H9 (cell line): ENCODE data around the gene HHAT. TPM values are rescaled to one million over a fixed set of nuclear protein-coding genes. Genes with fewer than 3 reads are reported as not detected.

ENCODE experiments used
- DNase-seq: peaks from one replicate; pipeline ENCODE4 v3.0.0-alpha.2; 2017
- H2AFZ ChIP-seq: one replicate; pipeline ENCODE4 v1.6.1; 2013; ENCODE audit warnings: mild to moderate bottlenecking, low read length, control low read depth, moderate library complexity
- H2AK5ac ChIP-seq: 2 replicates; pipeline ENCODE4 v1.6.1; 2013; ENCODE audit warnings: low read length, control low read depth, mixed read lengths; ENCODE audit not compliant: insufficient read length
- H2BK120ac ChIP-seq: one replicate; pipeline ENCODE4 v1.6.1; 2013; ENCODE audit warnings: low read depth, mild to moderate bottlenecking, low read length, control low read depth, inconsistent platforms; ENCODE audit not compliant: poor library complexity, severe bottlenecking
- H2BK12ac ChIP-seq: 2 replicates; pipeline ENCODE4 v1.6.1; 2013; ENCODE audit warnings: low read length, control low read depth, mixed read lengths, low read depth; ENCODE audit not compliant: insufficient read length
- H2BK15ac ChIP-seq: 2 replicates; pipeline ENCODE4 v1.6.1; 2013; ENCODE audit warnings: low read depth, low read length, control low read depth
- H2BK20ac ChIP-seq: one replicate; pipeline ENCODE4 v1.6.1; 2013; ENCODE audit warnings: low read depth, mild to moderate bottlenecking, low read length, control low read depth, inconsistent platforms; ENCODE audit not compliant: poor library complexity, severe bottlenecking
- H2BK5ac ChIP-seq: 2 replicates; pipeline ENCODE4 v1.6.1; 2013; ENCODE audit warnings: low read length, control low read depth, mixed read lengths; ENCODE audit not compliant: insufficient read length
- H3K14ac ChIP-seq: 2 replicates; pipeline ENCODE4 v1.6.1; 2013; ENCODE audit warnings: low read length, control low read depth; ENCODE audit not compliant: insufficient read depth
- H3K18ac ChIP-seq: 2 replicates; pipeline ENCODE4 v1.6.1; 2013; ENCODE audit warnings: low read depth, mild to moderate bottlenecking, mixed read lengths, low read length, control low read depth; ENCODE audit not compliant: insufficient read length
- H3K23ac ChIP-seq: 2 replicates; pipeline ENCODE4 v1.6.1; 2013; ENCODE audit warnings: low read length, control low read depth, mixed read lengths, low read depth; ENCODE audit not compliant: insufficient read length
- H3K23me2 ChIP-seq: 2 replicates; pipeline ENCODE4 v1.6.1; 2013; ENCODE audit warnings: low read depth, mild to moderate bottlenecking, mixed read lengths, low read length, control low read depth; ENCODE audit not compliant: insufficient read length, poor library complexity, severe bottlenecking
- H3K27ac ChIP-seq: 2 replicates; pipeline ENCODE4 v1.5.1; 2013; ENCODE audit warnings: low read length, control low read depth, mixed read lengths, low read depth; ENCODE audit not compliant: insufficient read length
- H3K27me3 ChIP-seq: 2 replicates; pipeline ENCODE4 v1.6.1; 2013; ENCODE audit warnings: low read length, control low read depth, inconsistent platforms; ENCODE audit not compliant: insufficient read depth
- H3K4ac ChIP-seq: 2 replicates; pipeline ENCODE4 v1.6.1; 2013; ENCODE audit warnings: low read depth, mild to moderate bottlenecking, control low read depth, inconsistent platforms, low read length, moderate library complexity
- H3K4me1 ChIP-seq: 2 replicates; pipeline ENCODE4 v1.6.1; 2013; ENCODE audit warnings: low read length, control low read depth, inconsistent platforms; ENCODE audit not compliant: insufficient read depth
- H3K4me2 ChIP-seq: 2 replicates; pipeline ENCODE4 v1.6.1; 2013; ENCODE audit warnings: low read length, control low read depth, mixed read lengths; ENCODE audit not compliant: insufficient read length, insufficient read depth
- H3K56ac ChIP-seq: 2 replicates; pipeline ENCODE4 v1.6.1; 2013; ENCODE audit warnings: low read depth, mild to moderate bottlenecking, mixed read lengths, low read length, control low read depth; ENCODE audit not compliant: insufficient read length
- H3K79me1 ChIP-seq: 2 replicates; pipeline ENCODE4 v1.6.1; 2013; ENCODE audit warnings: low read depth, mild to moderate bottlenecking, moderate library complexity, low read length, control low read depth, inconsistent platforms; ENCODE audit not compliant: insufficient read depth, poor library complexity, severe bottlenecking
- H3K79me2 ChIP-seq: 2 replicates; pipeline ENCODE4 v1.6.1; 2013; ENCODE audit warnings: low read length, control low read depth, inconsistent platforms; ENCODE audit not compliant: insufficient read depth
- H3K9ac ChIP-seq: 2 replicates; pipeline ENCODE4 v1.6.1; 2013; ENCODE audit warnings: low read length, control low read depth, mixed read lengths; ENCODE audit not compliant: insufficient read length; ENCODE audit errors: extremely low read depth
- H3K9me3 ChIP-seq: one replicate; pipeline ENCODE4 v1.6.1; 2013; ENCODE audit warnings: low read depth, low read length, inconsistent platforms; ENCODE audit not compliant: control insufficient read depth
- H3T11ph ChIP-seq: one replicate; pipeline ENCODE4 v1.6.1; 2013; ENCODE audit warnings: mild to moderate bottlenecking, low read length, control low read depth, inconsistent platforms
- H4K20me1 ChIP-seq: one replicate; pipeline ENCODE4 v1.6.1; 2013; ENCODE audit not compliant: control insufficient read depth, insufficient read length, insufficient read depth
- H4K5ac ChIP-seq: 2 replicates; pipeline ENCODE4 v1.6.1; 2013; ENCODE audit warnings: low read depth, mild to moderate bottlenecking, mixed read lengths, low read length, control low read depth; ENCODE audit not compliant: insufficient read length
- H4K8ac ChIP-seq: replicated peaks from 2 replicates; pipeline ENCODE4 v1.6.1; 2013; ENCODE audit warnings: low read length, control low read depth, mixed read lengths, low read depth; ENCODE audit not compliant: insufficient read length
- H4K91ac ChIP-seq: 2 replicates; pipeline ENCODE4 v1.6.1; 2013; ENCODE audit warnings: low read depth, mild to moderate bottlenecking, moderate library complexity, mixed read lengths, low read length, control low read depth; ENCODE audit not compliant: insufficient read length
- H3K27ac Mint-ChIP-seq, 3 experiments: 2 replicates in 2 of 3; 3 replicates in 1 of 3; pipeline ENCODE4 v1.8.0; 2020 to 2021; ENCODE audit warnings: mixed read lengths in 3 of 3, mild to moderate bottlenecking in 1 of 3, moderate library complexity in 1 of 3
- H3K27me3 Mint-ChIP-seq: 2 replicates; pipeline ENCODE4 v1.8.0; 2021; ENCODE audit warnings: low read depth, mild to moderate bottlenecking, moderate library complexity, mixed read lengths
- H3K36me3 Mint-ChIP-seq, 3 experiments: 2 replicates in 2 of 3; 3 replicates in 1 of 3; pipeline ENCODE4 v1.8.0; 2020 to 2021; ENCODE audit warnings: low read depth in 3 of 3, mixed read lengths in 3 of 3; ENCODE audit not compliant: insufficient read depth in 1 of 3
- H3K4me1 Mint-ChIP-seq, 2 experiments: 2 replicates each; pipeline ENCODE4 v1.8.0; 2020; ENCODE audit warnings: mixed read lengths in 2 of 2
- H3K4me3 Mint-ChIP-seq, 2 experiments: 2 replicates in 1 of 2; 3 replicates in 1 of 2; pipeline ENCODE4 v1.8.0; 2020 to 2021; ENCODE audit warnings: mild to moderate bottlenecking in 2 of 2, mixed read lengths in 2 of 2, moderate library complexity in 1 of 2
- H3K9me3 Mint-ChIP-seq, 2 experiments: 2 replicates in 1 of 2; 3 replicates in 1 of 2; pipeline ENCODE4 v1.8.0; 2020; ENCODE audit warnings: mild to moderate bottlenecking in 2 of 2, mixed read lengths in 2 of 2, moderate library complexity in 1 of 2
- WGBS: extraction: QIAGEN DNeasy Blood & Tissue Kit; methylation state at CpG from one replicate; pipeline ENCODE4 v1.1.7; 2013; ENCODE audit warnings: missing lambda C conversion rate, low lambda C conversion rate, mixed read lengths; ENCODE audit not compliant: insufficient read length; ENCODE audit errors: extremely low coverage; 5-methylcytosine and 5-hydroxymethylcytosine counted together
- long read RNA-seq: library from polyadenylated mRNA; unstranded; transcript quantifications from one replicate; pipeline ENCODE4 v2.0.0, GENCODE V29; 2020
- total RNA-seq: library from RNA; stranded (reverse); gene quantifications from 2 replicates; pipeline ENCODE4 v1.2.1, GENCODE V29; 2021
- TF ChIP-seq, protein P1 (sequence below): fragments of 200-600 bp; sonication (generic); conservative IDR thresholded peaks from 3 replicates; pipeline ENCODE4 v1.8.0; 2021; ENCODE audit warnings: antibody characterized with exemption, mild to moderate bottlenecking

The HHAT gene
- total RNA-seq = 0.48 and 0.83 TPM in 2 replicates
- long read RNA-seq, partial matches to known transcripts = 0 of 6 reads
- long read RNA-seq, other reads (novel, unspliced or antisense) = 3 of 6 reads

DNA sequence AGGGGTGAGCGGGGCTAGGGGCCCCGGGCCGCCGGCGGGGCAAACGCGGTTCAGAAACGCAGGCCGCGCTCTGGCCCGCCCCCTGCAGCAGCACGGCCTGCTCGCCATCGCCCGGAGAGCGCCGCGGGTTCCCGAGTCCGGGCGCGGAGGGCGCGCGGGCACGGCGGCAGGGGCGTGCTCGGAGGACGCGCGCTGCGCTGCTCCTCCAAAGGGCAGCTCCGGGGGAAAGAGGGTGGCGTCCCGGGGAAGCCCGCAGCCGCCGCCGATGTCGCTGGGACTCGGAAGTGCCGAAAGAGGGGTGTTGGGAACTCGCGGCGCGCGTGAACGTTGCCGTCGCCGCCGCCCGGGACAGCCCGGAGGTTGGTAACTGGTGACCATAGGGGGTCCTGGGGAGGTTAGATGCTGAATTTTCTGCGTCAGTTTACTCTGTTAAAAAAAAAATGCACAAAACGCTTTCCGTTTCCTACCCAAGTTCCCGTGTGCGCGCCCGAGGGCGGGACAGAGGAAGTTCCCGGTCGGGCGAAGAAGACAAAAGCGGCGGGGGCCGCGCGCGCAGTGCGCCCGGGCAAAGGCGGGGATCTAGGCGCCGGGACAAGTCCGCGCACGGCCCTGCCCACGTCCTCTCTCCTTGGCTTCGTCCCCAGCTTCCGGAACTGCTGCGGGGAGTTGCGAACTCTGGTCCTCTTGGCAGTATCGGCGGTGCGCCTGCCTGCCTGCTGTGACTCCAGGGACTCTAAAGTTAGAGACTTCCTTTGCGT is at the start of gene HHAT:
HHAT (plus strand) TSS at position 157 of the 758 bp plus-strand sequence. CDS start 20,074 bp downstream, outside the sequence.
- Histone ChIP-seq H2AK5ac (no peak within 1 kb of the TSS), H4K5ac (no peak within 1 kb of the TSS), H4K8ac (no peak within 1 kb of the TSS), H3K9ac (peak within 1 kb of the TSS; percentile 5), H2BK20ac (no peak within 1 kb of the TSS), H2BK15ac (no peak within 1 kb of the TSS), H3K4me2 (peak within 1 kb of the TSS; percentile 68), H2BK120ac (no peak within 1 kb of the TSS), H3T11ph (no peak within 1 kb of the TSS), H2AFZ (no peak within 1 kb of the TSS), H3K79me1 (no peaks in the 10 kb centered on the region), H4K91ac (no peak within 1 kb of the TSS), H3K23me2 (peaks cover 10% of the 10 kb centered on the region), H3K9me3 (no peaks in the 10 kb centered on the region), H4K20me1 (no peaks in the 10 kb centered on the region), H3K14ac (peak within 1 kb of the TSS; percentile 5; the same call in 1 of the 2 replicates), H3K27ac (no peak within 1 kb of the TSS), H2BK12ac (no peak within 1 kb of the TSS), H3K23ac (no peak within 1 kb of the TSS), H3K79me2 (no peaks in the 10 kb centered on the region), H3K4me1 (no peaks in the 10 kb centered on the region), H3K18ac (no peak within 1 kb of the TSS), H3K27me3 (peaks cover 56% of the 10 kb centered on the region), H3K4ac (no peak within 1 kb of the TSS), H3K56ac (no peak within 1 kb of the TSS), H2BK5ac (no peak within 1 kb of the TSS)
- peak; percentile 66 for DNase-seq
- peaks cover 7 to 15% of the 10 kb centered on the region in 2 experiments for H3K4me1 Mint-ChIP-seq
- H3K27me3 Mint-ChIP-seq = peaks cover 93% of the 10 kb centered on the region
- peaks cover 8 to 12% of the 10 kb centered on the region in 2 experiments for H3K9me3 Mint-ChIP-seq
- no peaks in the 10 kb centered on the region for H3K36me3 Mint-ChIP-seq
- TF ChIP-seq, protein P1, sequence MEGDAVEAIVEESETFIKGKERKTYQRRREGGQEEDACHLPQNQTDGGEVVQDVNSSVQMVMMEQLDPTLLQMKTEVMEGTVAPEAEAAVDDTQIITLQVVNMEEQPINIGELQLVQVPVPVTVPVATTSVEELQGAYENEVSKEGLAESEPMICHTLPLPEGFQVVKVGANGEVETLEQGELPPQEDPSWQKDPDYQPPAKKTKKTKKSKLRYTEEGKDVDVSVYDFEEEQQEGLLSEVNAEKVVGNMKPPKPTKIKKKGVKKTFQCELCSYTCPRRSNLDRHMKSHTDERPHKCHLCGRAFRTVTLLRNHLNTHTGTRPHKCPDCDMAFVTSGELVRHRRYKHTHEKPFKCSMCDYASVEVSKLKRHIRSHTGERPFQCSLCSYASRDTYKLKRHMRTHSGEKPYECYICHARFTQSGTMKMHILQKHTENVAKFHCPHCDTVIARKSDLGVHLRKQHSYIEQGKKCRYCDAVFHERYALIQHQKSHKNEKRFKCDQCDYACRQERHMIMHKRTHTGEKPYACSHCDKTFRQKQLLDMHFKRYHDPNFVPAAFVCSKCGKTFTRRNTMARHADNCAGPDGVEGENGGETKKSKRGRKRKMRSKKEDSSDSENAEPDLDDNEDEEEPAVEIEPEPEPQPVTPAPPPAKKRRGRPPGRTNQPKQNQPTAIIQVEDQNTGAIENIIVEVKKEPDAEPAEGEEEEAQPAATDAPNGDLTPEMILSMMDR = 0 out of 3 replicates have a peak, but pooled peaks have one; percentile 18
- H3K27ac Mint-ChIP-seq = no peak within 1 kb of the TSS; a peak in 1 of 7 replicates
- peak within 1 kb of the TSS; percentile 86 to 97 for H3K4me3 Mint-ChIP-seq
- no CpG with 5 or more reads among the region's 89 CpGs for WGBS
